NCI-H510A (cell line): Measurements from ENCODE around the gene CSMD2.
A peak's percentile ranks its signal among the peaks of the same experiment; 100 is the strongest.
"Not testable (repeated sequence)": the region's sequence is repeated elsewhere in the genome, so short reads cannot be mapped to it uniquely, and the experiment has no call there.

Source experiments
- DNase-seq: peaks from one replicate; lab custom pipeline; 2025; lab: John Stamatoyannopoulos, UW

Gene CSMD2

GRCh38 chr1:34052565-34052964 is 112.5 kb downstream of the CSMD2 start:
- DNase-seq, result no peak

GRCh38 chr1:34050709-34051485 is 114.1 kb downstream of the CSMD2 start:
- no peak for DNase-seq

GRCh38 chr1:34049994-34050393 is 115.0 kb downstream of the CSMD2 start:
- no peak for DNase-seq

GRCh38 chr1:34049477-34049876 is 115.6 kb downstream of the CSMD2 start:
- DNase-seq, result no peak

- no peak for DNase-seq
These were observed 127.2 kb downstream of the CSMD2 start for GRCh38 chr1:34037856-34038255.

- DNase-seq, result no peak
These were observed 127.9 kb downstream of the CSMD2 start for GRCh38 chr1:34037109-34037508.

GRCh38 chr1:34034036-34034435 is 131.0 kb downstream of the CSMD2 start:
- no peak for DNase-seq

GRCh38 chr1:34029954-34030353 is 135.1 kb downstream of the CSMD2 start:
- no peak for DNase-seq

GRCh38 chr1:34029515-34029914 is 135.5 kb downstream of the CSMD2 start:
- DNase-seq, result no peak

- DNase-seq, result no peak
These were observed 136.5 kb downstream of the CSMD2 start for GRCh38 chr1:34028381-34029055.

GRCh38 chr1:34025675-34026074 is 139.4 kb downstream of the CSMD2 start:
- DNase-seq, result no peak

- no peak for DNase-seq
These were observed 140.5 kb downstream of the CSMD2 start for GRCh38 chr1:34024485-34024884.

- peak; percentile 14 for DNase-seq
These were observed 145.1 kb downstream of the CSMD2 start for GRCh38 chr1:34019741-34020552.

GRCh38 chr1:34018285-34018684 is 146.7 kb downstream of the CSMD2 start:
- DNase-seq, result no peak

GRCh38 chr1:34016281-34016680 is 148.7 kb downstream of the CSMD2 start:
- not testable (repeated sequence) for DNase-seq

GRCh38 chr1:34013958-34014737 is 150.9 kb downstream of the CSMD2 start:
- DNase-seq, result peak; percentile 24

- DNase-seq, result no peak
These were observed 151.9 kb downstream of the CSMD2 start for GRCh38 chr1:34013136-34013535.

GRCh38 chr1:34009340-34009985 is 155.6 kb downstream of the CSMD2 start:
- no peak for DNase-seq

- DNase-seq, result no peak
These were observed 157.3 kb downstream of the CSMD2 start for GRCh38 chr1:34007760-34008159.

- DNase-seq, result no peak
These were observed 159.7 kb downstream of the CSMD2 start for GRCh38 chr1:34005309-34005708.

GRCh38 chr1:34002810-34003209 is 162.2 kb downstream of the CSMD2 start:
- DNase-seq, result peak; percentile 56
